ENCODE data around the gene ELF1. TPM values are rescaled to one million over a fixed set of nuclear protein-coding genes. Genes with fewer than 3 reads are reported as not detected.

ELF1 gene
- total RNA-seq, 4 donors from 2014 or later = 105 to 119 (median 110) TPM

- no peaks in the 10 kb centered on the region for H3K9me3 ChIP-seq
- H3K27ac ChIP-seq = peak overlapping the region; percentile 86 to 87 (median 87)
- WGBS, 2 donors = 23 to 27% methylated on average over 5 of the region's 5 CpGs
- peak in 1 of 2 donors; percentile 23 for TF ChIP-seq POLR2A (IDR thresholded peaks at IDR 0.05)
- no peak for TF ChIP-seq CTCF (IDR thresholded peaks at IDR 0.05)
- peaks cover 62 to 64% of the 10 kb centered on the region in 2 donors for H3K4me1 ChIP-seq
- intact Hi-C loops (cut with DNase I) = no loop called here
- H3K36me3 ChIP-seq = no peaks in the 10 kb centered on the region
- H3K27me3 ChIP-seq = no peaks in the 10 kb centered on the region
- DNase-seq = no peak
- H3K4me3 ChIP-seq (replicated peaks in 1 of 3) = no peak overlapping the region
Measured at GRCh38 chr13:40986101-40986856, 32.8 kb downstream of the ELF1 start.

GRCh38 chr13:40985381-40986100, 33.6 kb downstream of the ELF1 start:
- H3K27me3 ChIP-seq = no peaks in the 10 kb centered on the region
- intact Hi-C loops (cut with DNase I) = no loop called here
- no peak overlapping the region for H3K4me3 ChIP-seq (replicated peaks in 1 of 3)
- 75 to 76% methylated on average over 5 of the region's 5 CpGs for WGBS, 2 donors
- no peak for DNase-seq
- H3K27ac ChIP-seq = peak overlapping the region; percentile 86 to 87 (median 87)
- no peaks in the 10 kb centered on the region for H3K36me3 ChIP-seq
- H3K9me3 ChIP-seq = no peaks in the 10 kb centered on the region
- peaks cover 57 to 64% of the 10 kb centered on the region in 2 donors for H3K4me1 ChIP-seq
- no peak for TF ChIP-seq CTCF (IDR thresholded peaks at IDR 0.05)
- TF ChIP-seq POLR2A (IDR thresholded peaks at IDR 0.05) = no peak

- WGBS, 2 donors = 14 to 24% methylated on average over 3 of the region's 3 CpGs
- Histone ChIP-seq H3K36me3 (no peaks in the 10 kb centered on the region), H3K4me1 (peaks cover 55 to 72% of the 10 kb centered on the region in 2 donors), H3K27ac (peak overlapping the region; percentile 86 to 87 (median 87)), H3K27me3 (no peaks in the 10 kb centered on the region), H3K4me3 (replicated peaks in 1 of 3) (no peak overlapping the region), H3K9me3 (no peaks in the 10 kb centered on the region)
- TF ChIP-seq CTCF (IDR thresholded peaks at IDR 0.05) = no peak
- TF ChIP-seq POLR2A (IDR thresholded peaks at IDR 0.05) = no peak
- DNase-seq = no peak
- intact Hi-C loops (cut with DNase I) = no loop called here
Measured at GRCh38 chr13:40984668-40985366, 34.3 kb downstream of the ELF1 start.

GRCh38 chr13:40983725-40984667, 35.1 kb downstream of the ELF1 start:
- Histone ChIP-seq H3K27ac (peak overlapping the region; percentile 86 to 87 (median 87)), H3K27me3 (no peaks in the 10 kb centered on the region), H3K4me1 (peaks cover 52 to 72% of the 10 kb centered on the region in 2 donors), H3K36me3 (no peaks in the 10 kb centered on the region), H3K9me3 (no peaks in the 10 kb centered on the region), H3K4me3 (replicated peaks in 1 of 3) (no peak overlapping the region)
- DNase-seq = peak; percentile 42 to 44
- 57 to 61% methylated on average over 4 of the region's 4 CpGs for WGBS, 2 donors
- intact Hi-C loops (cut with DNase I) = no loop called here
- no peak for TF ChIP-seq CTCF (IDR thresholded peaks at IDR 0.05)
- TF ChIP-seq POLR2A (IDR thresholded peaks at IDR 0.05) = no peak
